Kasumi-1 (cell line): ENCODE measurements around the gene GOLGA8B.
"Not testable (repeated sequence)": the region's sequence is repeated elsewhere in the genome, so short reads cannot be mapped to it uniquely, and the experiment has no call there.

Experiments
- DNase-seq, 2 experiments: peaks; one replicate each; lab custom pipeline; 2025; lab: John Stamatoyannopoulos, UW

The GOLGA8B gene, protein sequence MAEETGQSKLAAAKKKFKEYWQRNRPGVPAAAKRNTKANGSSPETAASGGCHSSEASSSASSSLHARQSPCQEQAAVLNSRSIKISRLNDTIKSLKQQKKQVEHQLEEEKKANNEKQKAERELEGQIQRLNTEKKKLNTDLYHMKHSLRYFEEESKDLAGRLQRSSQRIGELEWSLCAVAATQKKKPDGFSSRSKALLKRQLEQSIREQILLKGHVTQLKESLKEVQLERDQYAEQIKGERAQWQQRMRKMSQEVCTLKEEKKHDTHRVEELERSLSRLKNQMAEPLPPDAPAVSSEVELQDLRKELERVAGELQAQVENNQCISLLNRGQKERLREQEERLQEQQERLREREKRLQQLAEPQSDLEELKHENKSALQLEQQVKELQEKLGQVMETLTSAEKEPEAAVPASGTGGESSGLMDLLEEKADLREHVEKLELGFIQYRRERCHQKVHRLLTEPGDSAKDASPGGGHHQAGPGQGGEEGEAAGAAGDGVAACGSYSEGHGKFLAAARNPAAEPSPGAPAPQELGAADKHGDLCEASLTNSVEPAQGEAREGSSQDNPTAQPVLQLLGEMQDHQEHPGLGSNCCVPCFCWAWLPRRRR

DNA sequence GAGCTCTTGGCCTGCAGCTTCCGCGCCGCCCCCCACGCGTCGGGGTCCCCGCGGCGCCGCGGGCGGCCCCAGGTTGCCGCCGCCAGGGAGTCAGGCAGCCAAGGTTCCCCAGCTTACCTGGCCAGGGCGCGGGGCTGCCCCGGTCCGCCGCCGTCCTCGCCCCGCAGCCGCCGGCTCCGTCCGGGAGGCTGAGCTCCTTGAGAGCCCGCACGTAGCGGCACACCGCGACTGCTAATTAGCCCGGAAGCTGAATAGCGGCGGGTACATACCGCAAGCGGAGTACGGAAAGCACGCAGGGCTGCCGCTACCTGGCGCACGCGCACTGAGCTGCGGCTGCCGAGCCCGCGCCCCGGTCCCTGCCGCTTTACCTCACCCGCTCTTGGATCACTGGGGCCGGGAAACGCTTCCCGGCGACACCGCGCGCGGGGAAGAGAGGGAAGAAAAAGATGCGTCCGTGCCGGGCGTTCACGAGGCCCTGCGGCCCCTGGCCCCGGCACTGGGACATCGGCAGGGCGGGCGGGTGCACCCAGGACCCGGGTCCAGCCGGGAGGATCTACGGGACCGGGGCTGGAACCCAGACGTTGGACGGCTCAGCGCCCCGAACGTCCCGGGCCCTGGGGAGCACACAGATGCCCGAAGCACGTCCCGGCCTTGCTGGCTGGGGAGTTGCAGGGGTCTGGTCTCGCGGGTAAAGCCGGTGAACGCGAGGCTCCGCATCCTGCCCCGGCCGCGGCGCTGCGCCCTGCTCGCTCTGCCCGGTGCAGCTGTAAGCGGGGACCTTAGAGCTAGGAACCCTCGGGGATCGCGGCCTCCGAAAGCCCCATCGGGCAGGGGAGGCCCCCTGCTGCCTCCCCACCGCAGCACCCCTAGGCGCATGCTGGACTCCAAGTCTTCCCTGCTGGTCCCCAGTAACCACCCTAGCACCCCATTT is at the start of gene GOLGA8B:
GOLGA8B (minus strand) TSS at position 253 of the 931 bp plus-strand sequence. CDS start 47,739 bp downstream, outside the sequence.
- DNase-seq, result peak; percentile 10 to 32

DNA sequence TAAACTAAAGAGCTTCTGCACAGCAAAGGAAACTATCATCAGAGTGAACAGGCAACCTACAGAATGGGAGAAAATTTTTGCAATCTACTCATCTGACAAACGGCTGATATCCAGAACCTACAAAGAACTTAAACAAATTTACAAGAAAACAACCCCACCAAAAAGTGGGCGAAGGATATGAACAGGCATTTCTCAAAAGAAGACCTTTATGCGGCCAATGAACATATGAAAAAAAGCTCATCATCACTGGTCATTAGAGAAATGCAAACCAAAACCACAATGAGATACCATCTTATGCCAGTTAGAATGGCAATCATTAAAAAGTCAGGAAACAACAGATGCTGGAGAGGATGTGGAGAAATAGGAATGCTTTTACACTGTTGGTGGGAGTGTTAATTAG is 49.7 kb upstream of the GOLGA8B start:
- not testable (repeated sequence) for DNase-seq

DNA sequence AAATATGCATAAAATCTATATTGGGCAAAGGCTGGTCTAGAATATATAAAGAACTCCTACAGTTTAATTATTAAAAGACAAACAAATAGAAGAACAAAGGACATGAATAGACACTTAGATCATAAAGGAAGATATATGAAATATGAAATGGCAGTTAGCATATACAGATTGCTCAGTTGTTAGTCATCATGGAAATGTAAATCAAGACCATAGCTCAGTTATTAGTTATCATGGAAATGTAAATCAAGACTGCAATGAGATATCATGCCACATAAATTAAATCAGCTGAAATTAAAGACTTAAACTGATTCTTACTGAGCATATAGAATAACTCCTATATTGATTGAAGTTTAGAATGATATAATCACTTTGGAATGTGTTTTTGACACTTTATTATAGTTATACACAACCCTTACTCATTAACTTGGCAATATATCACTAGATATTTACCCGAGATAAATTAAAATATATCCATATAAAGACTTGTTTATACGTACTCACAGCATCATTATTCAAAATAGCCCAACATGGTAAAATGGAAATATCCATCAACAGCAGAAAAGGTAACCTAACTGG is 45.2 kb upstream of the GOLGA8B start:
- DNase-seq, result no peak

DNA sequence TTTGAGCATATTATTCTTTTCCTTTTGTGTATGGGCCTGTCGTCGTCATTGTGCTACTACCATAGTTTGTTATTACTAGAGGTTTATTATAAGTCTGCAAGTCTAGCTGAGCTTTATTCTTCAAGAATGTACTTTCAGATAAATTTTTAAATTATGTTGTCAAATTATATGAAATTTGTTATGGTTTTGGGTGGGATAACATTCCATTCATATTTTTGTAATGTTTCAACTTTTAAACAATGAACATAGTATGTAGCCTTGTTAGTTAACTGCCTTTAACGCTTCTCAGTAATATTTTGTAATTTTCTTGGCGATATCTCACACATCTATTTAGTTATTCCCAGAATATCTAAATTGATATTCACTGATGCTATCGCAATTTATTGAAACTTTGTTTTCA is 41.6 kb upstream of the GOLGA8B start:
- no peak for DNase-seq

DNA sequence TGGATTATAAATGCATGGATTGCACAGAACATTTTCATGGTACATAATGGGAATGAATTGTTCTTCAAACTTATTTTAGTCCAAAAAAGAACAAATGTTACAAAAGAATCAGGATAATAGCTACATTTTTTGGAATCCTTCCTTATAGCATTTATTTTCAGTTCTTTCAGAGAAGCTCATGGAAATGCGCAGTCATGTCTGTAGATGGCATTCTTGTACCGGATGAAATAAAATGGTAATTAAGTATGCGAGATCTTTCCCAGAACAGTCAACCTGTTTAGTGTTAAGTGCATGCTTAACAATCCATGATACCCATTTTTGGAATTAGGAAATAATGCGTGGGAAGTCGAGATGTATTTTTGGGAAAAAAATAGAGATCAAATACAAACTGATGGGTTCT is 38.2 kb upstream of the GOLGA8B start:
- peak in 1 of 2 experiments; percentile 9 for DNase-seq

DNA sequence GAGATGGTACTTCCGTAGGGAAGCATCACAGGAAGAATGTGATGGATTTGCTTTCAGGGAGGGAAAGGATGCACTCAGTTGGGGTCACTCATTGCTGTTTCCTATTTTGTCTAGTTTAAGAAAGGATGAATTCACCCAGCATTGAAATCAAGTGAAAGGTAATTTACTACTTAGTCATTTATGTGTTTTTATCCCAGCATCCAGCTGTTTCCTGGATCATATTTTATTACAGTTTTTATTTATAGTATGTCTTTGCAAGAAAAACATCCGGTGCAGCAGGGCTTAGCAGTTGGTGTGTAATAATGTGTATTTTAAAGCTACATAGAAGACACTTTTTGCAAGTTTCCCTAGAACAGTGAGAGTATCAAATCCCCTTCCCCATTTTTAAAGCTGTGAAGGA is 37.4 kb upstream of the GOLGA8B start:
- no peak for DNase-seq

DNA sequence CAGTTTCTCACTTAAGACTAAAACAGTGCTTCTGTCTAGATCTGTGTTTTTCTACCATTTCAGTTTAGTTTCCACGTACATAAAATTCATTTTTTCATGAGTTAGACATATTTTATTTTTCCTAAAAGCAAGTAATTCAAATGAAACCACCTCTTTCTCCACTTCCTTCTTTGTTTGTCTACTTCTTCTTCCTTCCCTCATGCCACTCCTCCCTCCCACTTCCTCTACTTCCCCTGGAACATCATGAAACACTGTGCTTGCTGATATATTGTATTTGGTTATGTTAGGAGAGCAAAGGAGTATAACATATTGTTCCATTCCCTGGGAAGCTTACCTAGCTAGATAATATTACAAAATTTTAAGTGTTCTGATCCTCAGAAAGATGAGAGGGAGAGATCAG is 36.7 kb upstream of the GOLGA8B start:
- no peak for DNase-seq

DNA sequence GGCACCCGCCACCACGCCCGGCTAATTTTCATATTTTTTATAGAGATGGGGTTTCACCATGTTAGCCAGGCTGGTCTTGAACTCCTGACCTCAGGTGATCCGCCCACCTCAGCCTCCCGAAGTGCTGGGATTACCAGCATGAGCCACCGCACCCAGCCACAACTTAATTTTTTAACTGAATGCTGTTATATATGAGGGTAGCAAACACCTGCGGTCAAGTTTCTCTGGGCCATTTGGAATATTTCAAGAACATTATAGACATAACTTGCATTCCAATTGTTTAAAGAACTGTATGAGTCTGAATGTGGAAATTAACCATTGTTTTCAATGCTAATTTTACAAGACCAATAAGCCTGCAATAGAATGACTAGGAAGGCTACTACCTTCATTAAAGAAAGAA is 35.7 kb upstream of the GOLGA8B start:
- no peak for DNase-seq

DNA sequence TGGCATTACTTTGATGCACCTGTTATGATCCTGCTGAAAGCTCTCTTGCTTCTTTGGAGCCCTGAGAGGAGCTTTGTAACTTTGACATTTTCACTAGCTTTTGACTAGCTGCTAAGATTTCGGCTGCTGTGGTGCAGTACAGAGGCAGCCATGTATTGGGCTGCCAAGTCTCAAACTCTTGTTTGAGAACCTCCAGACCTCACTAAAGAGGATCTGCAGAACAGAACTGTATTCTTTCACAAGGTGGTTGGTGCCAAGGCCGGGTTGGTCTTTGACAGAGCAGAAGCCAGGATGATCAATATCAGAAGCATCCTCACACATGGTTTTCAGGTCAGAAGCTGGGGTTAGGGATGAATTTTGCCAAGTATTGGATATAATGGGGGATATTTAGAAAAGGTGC is 34.6 kb upstream of the GOLGA8B start:
- DNase-seq, result no peak

DNA sequence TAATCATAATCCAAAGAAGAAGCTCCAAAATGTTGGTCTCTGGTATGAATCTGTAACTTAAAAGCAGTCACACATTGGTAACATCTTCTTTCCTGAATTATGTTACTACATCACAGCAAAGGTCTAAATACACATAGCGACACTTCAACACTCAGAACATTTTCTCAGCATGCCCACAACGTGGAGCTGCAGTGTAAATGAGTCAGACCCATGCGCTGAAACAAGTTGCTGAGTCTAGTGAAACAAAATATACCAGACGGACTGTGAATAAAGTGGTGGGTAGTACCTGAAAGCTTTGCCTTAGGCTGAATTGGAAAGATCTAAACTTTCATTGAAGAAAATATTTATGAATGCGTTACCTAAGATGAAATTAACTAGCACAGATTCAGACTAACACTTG is 33.2 kb upstream of the GOLGA8B start:
- no peak for DNase-seq

DNA sequence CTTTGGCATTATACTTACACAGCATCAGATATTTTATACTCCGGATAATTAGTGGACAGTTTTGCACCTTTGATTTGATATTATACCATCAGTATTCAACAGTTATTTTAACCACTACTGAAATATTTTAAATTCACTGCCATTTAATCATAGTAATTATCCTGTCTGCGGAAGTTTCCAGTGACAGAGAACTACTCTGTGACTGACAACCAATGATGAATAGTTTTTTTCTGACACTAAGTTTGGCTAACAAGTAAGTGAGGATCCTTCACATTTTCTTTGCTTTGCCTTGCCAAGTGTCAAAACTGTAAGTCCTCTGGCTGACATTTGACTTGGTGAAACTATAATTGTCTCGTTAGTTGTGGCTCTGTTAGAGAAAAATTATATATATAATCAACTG is 30.5 kb upstream of the GOLGA8B start:
- DNase-seq, result no peak

DNA sequence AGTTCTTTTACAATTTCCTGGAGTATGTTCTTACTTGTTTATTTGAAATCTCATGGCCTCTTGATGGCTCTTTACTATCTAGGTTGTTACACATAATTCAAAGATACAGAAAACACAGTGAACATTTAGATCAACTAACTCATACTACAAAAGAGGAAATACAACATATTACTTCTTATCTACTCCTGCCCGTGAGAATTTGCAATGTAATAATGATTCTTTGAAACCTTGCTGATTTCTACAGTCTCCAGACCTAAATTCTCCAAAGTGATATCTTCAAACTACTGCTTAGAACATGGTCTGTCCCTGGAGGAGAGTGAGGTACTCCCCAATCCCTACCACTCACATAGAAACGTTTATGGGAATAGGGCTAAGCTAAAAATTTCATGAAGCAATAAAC is 29.9 kb upstream of the GOLGA8B start:
- no peak for DNase-seq

DNA sequence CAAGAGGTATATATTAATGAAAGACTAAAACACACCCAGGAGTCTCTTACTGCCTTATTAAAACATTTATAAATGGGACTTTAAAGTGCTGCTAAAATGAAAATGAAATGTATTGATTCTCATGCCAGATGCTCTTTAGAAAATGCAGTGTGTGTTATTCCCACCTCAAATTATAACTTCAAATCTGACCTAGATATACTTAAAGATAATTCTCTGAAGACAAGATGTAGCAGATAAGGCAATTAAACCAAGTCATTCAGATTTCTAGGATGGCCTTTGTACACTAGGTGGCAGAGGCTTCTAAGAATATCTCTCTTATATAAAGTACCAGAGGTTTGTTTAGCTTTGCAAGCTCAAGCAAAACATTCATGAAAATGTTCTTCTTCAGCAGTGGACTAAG is 26.9 kb upstream of the GOLGA8B start:
- DNase-seq, result peak in 1 of 2 experiments; percentile 21

DNA sequence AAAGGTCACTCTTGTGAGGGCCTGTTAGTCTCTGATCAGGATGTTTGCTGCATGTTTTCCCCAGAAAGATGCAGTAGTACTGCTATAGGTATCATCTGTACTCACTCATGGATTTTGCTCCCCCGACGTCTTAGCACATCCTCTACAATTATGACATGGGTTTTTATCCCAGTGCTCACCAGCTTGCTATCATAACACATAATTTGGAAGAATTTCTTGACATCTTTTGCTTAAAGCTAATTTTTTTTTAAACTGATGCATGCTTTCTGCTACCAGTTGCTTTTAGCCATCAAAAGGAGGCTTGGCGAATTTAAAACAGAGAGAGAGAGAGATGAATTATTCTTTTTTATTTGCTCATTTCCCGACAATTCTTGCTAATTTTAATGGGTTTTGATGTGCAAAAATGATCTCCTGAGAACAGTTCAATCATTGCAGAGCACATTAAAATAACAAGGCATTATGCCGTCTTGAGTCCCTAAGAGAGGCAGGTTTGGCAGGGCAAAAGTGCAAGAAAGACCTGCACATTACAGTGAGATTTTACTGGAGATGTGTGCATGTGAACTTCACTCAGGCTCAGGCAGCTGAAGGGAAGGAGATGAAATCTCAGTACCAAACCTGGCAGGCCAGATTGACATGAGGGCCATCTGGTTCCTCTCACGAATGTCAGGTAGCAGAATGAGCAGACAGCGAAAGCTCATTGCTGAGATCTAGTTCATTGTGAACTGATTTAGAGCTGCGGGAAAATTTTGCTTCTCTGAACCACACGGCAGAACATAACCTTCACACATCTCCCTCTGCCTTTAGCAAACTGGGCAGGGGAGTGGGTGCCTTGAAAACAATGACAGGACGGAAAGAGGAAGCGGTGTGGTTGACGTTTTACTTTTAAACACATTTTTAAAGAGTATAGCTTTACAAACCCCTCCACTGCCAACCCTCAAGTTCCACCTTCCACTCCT is 25.9 kb upstream of the GOLGA8B start:
- peak in 1 of 2 experiments; percentile 21 for DNase-seq

DNA sequence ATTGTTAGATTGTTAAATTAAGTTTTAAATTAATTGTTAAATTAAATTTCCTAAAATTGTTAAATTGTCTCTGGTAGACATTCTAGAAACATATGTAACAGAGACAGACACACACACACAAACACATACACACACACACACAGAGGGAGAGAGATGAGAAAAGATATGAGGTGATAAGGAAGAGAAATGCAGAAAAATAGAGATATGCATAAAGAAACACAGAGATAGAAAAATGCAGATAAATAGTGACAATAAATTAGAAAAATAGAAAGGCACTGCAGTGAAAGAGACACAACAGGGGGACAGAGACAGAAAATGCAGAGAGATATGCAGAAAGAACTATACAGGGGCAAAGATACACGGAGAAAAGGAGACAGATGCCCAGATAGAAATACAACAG is 25.1 kb upstream of the GOLGA8B start:
- DNase-seq, result no peak

DNA sequence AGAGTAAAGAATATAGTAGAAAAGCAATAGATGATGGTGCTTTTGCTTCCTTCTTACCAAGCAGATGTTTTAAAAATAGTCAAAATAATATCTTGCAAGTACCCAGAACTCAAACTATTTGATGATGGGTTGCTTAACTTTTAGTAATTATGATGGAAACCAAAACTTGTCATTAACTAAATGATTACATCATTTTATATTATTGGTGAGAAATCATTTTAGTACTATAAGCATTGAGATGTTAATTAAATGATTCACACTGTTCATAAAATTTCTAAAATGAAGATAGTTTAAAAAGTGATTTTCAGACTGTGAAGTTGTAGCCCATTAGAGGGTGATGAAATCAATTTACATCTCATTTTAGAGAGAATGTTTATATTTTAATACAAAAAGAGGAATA is 24.4 kb upstream of the GOLGA8B start:
- DNase-seq, result no peak

DNA sequence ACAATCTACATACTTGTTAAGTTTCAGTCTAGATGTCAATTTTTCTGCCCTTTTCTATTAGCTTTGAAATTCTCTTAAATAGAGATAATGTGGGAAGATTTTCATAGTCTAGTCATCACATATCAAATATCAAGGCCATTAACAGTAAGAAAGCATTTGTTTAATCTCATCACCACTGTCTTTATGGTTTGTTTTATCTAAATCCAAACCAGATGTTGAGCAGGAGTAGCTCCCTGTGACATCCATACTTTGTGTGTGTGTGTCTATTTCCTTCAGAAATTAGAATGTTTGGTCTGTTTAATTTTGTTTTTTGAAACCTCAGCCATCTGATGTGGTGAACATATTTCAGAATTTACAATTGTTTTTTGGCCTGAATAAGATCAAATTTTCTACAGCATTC is 23.1 kb upstream of the GOLGA8B start:
- no peak for DNase-seq

DNA sequence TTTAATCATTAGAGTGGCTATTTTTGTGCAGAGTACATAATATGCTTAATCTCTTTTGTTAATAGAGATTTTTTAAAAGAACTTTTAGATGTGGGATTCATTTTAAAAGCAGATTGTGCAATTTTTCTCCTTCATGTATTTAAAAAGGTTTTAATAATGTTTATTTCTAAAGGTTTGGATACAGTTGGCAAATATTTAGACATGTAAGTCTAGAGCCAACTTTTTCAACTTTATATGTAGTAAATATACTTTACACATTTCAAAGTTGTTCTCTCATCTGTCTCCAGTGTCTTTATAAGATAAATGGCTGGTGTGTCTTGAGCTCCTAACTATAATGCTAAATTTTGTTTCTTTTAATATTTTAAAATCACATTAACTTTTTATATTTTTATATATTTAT is 22.7 kb upstream of the GOLGA8B start:
- DNase-seq, result no peak

DNA sequence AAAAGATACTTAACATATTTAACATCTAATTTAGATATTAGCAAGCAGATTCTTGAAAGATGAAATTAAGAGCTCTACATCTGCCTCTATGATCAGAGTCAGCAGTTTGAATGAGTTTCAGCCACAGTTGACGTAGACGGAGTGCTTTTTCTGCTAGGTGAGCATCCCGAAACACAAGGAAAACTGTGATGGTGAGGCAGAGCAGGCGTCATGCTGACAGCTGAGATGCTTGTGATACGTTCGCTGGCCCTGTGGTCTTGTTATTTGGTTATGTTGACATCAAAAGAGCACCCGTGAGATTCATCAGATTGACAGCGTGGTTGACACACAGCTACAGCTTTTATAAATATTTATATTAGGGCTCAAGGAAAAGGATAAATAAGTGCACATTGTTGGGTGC is 19.6 kb upstream of the GOLGA8B start:
- no peak for DNase-seq

DNA sequence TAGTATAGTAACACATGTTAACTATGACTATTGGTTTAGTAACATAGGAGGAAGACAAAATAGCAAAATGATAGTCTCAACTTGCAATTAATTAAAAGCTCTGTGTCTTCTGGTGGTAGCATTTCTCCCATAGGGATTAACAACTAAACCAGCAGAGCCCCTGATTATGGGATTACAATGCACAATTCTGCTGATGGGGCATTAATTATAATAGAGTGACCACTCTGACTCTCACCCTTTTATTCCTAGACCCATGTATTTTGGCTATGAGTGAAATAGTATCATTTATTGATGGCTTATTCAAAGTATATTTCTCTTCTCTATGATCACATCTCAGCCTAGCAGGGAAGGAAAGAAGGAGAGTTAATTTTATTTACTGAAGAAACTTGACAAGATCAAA is 17.5 kb upstream of the GOLGA8B start:
- DNase-seq, result no peak
